GM18520 (cell line): Measurements from ENCODE around the gene TPPP.
"Not testable (repeated sequence)": the region's sequence is repeated elsewhere in the genome, so short reads cannot be mapped to it uniquely, and the experiment has no call there.

ENCODE experiments used
- ATAC-seq: cut with Tn5 transposase; IDR thresholded peaks from one replicate; pipeline ENCODE4 v1.9.1; 2021; ENCODE audit not compliant: unreplicated experiment

The TPPP gene

DNA sequence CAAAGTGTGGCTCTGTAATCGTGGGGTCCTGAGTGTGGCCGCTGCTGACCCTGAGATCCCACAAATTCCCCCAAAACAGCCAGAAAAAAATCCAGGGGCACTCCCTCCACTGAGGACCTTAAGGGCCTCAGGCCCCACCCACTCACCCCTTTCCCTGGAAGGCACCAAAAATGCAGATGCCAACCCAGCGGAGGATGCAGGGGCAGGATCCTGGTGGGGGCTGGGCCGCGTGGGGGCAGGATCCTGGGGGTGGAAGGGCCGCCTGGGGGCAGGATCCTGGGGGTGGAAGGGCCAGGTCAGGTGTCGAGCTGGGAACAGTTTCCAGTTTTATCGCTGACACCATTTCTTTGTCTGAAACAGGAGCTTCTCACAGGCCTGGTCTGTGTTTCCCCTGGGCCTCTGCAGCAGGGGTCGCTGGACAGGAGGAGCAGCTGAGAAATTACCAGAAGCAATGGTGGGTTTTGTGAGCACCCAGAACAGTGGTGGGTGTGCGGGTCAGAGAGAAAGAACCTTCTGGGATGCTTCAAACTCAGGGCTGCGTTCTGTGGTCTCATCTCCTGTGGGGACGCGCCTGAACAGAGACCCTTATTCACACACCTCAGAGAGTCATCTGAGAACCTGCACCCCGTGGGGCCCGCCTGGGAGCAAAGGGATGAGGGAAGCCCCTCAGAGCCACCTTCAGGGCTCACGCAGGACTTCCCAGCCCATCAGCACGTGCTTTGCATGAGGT lies 13.8 kb downstream of the TPPP start:
- ATAC-seq = not testable (repeated sequence)

- not testable (repeated sequence) for ATAC-seq
Observed at GRCh38 chr5:678521-678920, 14.6 kb downstream of the TPPP start.

GRCh38 chr5:677131-678101 lies 15.7 kb downstream of the TPPP start:
- ATAC-seq = no peak

- no peak for ATAC-seq
Observed at GRCh38 chr5:676699-677076, 16.5 kb downstream of the TPPP start.

DNA sequence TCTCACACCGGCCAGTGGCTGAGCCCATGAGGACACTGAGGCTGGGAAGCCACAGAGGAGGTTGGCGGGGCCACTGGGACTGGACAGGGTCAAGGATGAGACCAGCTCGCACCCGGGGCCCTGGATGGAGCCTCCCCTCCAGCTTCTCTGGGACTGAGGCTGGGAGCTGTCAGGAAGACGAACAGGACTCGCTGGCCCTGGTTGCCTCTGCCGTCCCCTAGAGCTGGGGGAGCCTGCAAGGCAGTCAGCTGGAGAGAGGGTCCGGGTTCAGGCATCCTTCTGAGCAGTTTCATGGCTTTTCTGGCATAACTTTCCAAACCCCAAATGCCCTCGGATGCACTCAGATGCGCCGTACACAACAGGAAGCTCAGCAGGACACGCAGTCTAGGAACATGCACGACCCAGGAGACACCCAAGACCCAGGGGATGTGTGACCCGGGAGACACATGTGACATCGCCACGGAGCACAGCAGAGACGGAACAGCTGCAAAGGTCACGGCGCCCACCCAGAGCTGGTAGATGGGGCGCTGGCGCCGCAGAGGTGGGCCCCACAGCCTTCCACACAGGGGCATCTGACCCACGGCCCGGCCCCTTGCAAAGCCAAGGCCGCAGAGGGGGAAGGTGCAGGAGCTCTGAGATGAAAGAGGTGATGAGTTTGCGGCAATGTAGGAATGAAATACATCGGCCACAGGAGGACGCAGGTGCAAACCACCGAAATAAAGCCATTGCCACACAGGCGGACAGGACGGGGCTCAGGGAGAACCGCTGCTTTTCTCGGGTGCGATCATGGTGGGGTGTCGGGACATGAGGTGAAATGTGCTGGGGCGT lies 17.1 kb downstream of the TPPP start:
- no peak for ATAC-seq

- no peak for ATAC-seq
Observed at GRCh38 chr5:675111-675870, 17.9 kb downstream of the TPPP start.

DNA sequence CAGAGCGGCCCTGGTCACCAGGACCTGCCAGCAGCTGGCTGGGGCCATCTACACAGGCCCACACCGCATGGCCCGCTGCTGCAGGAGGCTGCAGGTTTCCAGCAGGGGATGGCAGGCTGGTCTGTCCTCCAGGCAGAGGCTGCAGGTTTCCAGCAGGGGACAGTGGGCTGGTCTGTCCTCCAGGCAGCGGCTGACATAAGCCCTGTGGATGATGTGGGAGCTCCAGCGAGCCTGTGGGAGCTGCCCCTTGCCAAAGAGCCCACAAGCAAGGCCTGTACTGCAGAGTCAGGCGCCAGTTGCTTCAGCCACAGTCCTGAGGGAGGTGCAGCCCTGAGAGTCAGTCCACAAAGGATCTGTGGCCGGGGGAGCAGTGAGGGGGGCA lies 18.5 kb downstream of the TPPP start:
- ATAC-seq = no peak

- no peak for ATAC-seq
Observed at GRCh38 chr5:673831-674629, 19.1 kb downstream of the TPPP start.

GRCh38 chr5:673161-673830 lies 19.9 kb downstream of the TPPP start:
- no peak for ATAC-seq

GRCh38 chr5:672329-673160 lies 20.6 kb downstream of the TPPP start:
- no peak for ATAC-seq

GRCh38 chr5:671459-672328 lies 21.5 kb downstream of the TPPP start:
- peak; percentile 60 for ATAC-seq

- no peak for ATAC-seq
Observed at GRCh38 chr5:670396-671270, 22.5 kb downstream of the TPPP start.

DNA sequence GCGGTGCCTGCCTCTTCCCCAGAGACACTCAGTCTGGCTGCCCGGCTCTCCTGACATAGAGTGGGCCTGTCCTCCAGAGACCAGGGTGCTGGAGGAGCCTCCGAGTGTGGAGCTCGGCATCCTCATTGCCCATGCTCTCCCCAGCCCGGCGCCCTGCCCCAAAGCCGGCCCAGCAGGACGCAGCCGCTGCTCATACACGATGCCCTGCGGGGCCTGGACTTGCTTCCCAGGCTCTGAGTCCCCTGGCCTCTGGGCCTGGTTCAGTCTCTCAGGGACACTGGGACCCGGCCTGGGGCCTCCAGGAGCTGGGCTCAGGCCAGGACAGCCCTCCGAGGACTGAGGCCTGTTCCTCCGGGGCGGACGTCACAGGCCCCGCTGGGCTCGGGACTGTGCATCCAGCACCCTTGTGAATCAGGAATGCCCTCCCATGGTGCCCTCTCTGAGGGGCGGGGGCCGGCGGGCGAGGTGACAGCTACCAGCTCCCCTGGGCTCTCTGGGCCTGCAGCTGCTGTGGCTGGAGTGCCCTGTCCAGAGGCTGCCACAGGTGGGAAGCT lies 23.2 kb downstream of the TPPP start:
- no peak for ATAC-seq

DNA sequence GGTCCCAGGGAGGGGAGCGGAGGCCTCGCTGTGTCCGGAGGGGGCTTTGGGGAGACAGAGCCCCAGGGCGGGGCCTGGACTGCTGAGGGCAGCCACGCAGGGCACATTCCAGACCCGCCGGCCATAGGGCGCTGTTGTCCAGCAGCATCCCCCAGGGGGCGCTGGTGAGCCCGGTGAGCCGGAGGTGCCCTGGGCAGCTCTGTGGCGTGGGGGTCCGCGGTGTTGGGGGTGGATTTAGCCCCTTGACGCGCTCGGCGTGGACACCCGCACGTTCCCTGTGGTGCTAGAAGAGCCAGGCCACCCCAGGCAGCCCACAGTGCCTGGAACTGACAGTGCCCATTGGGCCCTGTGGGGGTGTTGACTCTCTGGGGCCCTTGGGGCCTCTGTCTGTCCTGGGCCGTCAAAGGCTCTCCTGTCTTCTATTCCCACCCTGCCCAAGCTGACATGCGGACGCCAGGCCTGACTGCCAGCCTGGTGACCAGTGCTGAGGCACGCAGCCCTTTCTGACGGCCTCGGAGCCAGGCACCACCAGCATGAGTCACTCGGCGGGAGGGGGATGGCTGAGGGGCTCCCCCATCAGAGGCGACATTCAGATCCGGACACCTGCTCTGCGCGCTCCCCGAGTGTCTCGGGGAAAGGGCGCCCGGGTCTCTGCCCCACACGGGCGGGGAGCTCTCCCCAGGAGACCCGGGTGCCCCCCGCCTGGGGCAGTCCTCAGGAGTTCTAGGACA lies 23.9 kb downstream of the TPPP start:
- no peak for ATAC-seq

GRCh38 chr5:668283-668995 lies 24.7 kb downstream of the TPPP start:
- ATAC-seq = no peak
